ENCODE data around the gene CHMP4A.
"Not testable (repeated sequence)": the region's sequence is repeated elsewhere in the genome, so short reads cannot be mapped to it uniquely, and the experiment has no call there.

Gene CHMP4A

DNA sequence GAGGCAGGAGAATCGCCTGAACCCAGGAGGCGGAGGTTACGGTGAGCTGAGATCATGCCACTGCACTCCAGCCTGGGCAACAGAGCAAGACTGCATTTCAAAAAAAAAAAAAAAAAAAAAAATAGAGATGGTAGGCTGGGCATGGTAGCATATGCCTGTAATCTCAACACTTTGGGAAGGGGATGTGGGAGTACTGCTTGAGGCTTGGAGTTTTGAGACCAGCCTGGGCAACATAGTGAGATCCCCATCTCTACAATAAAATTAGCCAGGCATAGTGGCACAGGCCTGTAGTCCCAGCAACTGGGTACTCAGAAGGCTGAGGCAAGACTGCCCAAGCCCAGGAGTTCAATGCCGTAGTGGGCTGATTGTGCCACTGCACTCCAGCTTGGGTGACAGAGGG lies 9.7 kb upstream of the CHMP4A start:
- not testable (repeated sequence) for DNase-seq

DNA sequence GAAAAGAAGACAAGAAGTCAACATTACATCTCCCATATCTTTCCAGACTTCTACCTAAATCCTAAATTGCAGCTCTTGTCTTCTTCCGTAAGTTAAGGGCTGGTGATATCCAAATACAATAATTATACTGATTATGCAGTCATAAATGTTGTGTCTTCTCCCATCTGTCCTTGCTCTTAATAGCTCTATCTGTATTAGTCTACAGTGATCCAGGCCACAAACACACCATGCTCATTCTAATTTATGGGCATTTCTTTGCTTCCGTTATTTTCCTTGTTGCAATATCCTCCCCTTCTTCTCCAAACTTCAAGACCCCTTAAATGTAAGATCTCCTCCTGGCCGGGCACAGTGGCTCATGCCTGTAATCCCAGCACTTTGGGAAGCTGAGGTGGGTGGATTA lies 6.2 kb upstream of the CHMP4A start:
- DNase-seq: no peak

DNA sequence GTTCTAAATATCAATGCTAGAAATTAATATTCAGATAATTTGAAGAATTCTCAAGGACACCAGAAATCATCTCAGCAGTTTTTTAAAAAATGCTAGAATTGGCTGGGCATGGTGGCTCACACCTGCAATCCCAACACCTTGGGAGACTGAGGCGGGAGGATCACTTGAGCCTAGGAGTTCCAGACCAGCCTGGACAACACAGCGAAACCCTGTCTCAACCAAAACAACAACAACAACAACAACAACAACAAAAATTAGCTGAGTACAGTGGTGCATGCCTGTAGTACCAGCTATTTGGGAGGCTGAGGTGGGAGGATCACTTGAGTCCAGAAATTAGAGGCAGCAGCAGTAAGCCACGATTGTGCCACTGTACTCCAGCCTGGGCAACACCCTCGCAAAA lies 5.8 kb upstream of the CHMP4A start:
- no peak for DNase-seq

DNA sequence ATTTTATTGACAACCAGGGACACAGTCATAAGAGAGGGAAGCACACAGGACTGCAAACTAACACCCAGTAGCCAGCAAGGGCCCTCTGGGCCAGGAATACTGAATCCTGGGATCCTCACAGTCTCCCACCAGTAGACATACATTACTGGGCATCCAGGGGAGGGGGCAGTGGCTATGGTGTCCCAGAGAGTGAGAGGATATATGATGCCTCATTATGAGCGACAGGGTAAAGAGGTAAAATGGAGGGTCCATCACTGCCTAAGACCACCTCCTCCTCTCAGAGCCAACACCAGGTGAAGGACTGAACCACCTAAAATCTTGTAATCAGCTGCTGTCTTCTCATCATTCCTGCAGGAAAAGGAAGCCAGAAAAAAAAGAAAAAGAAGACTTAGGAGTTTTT lies 3.6 kb upstream of the CHMP4A start:
- not testable (repeated sequence) for DNase-seq

DNA sequence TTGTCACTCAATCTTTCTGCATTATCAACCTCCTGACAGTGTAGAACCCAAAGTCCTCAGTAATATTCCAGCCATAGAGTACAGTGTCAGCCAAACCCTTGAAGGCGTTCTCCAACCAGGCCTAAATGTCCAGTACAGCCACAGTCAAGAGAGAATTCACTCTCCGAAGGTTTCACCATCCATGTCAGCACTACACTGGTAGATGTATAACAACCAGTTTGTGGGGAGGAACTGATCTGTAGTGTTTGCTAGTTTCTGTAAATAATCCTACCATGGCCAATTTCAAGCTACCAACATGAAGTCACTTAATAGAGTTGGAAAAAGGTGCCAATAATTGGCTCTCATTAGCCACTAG lies 3.0 kb upstream of the CHMP4A start:
- DNase-seq: no peak

DNA sequence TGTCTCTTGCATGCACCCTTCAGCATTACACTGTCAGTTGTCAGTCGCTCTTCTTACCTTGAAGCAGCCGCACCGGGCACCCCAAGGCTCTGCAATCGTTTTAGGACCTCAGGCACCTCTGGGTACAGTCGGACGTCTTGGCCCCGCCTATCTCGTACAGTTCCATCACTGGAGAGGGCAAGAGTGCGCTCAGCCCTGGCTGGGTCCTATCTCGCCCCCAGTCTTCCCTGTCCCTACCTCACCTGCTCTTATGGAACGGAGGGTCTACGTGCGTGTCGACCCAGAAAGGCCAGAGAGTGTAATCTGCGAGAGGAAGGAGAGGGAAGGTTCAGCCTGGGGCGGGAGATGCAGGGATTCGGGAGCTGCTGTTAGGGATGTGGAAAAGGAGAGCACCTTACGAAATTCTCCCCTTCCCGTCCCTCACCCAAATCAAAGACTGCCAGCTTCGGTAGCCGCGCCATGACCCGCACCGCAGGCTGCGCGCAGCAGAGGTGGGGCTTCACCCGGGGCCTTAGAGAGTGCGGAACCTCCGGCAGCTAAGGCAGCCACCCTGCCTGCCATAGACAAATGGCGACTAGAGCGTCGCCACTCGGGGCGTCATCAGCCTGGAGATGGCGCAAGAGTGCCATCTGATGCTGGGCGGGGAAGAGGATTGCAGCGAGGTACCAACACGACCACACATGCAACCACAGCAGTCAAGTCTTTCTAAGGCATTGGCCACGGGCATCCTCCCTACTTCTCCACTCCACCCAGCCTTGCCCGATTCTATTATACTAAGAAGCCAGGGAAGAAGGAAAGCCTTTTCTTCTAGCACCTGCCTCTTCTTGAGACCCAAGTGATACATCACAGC lies 2.4 kb upstream of the CHMP4A start, which contains the start of gene MDP1:
Gene MDP1 (minus strand): TSS at position 572 of the 850 bp plus-strand sequence. CDS start 111 bp downstream, at position 461.
- DNase-seq: peak; percentile 88 to 91

DNA sequence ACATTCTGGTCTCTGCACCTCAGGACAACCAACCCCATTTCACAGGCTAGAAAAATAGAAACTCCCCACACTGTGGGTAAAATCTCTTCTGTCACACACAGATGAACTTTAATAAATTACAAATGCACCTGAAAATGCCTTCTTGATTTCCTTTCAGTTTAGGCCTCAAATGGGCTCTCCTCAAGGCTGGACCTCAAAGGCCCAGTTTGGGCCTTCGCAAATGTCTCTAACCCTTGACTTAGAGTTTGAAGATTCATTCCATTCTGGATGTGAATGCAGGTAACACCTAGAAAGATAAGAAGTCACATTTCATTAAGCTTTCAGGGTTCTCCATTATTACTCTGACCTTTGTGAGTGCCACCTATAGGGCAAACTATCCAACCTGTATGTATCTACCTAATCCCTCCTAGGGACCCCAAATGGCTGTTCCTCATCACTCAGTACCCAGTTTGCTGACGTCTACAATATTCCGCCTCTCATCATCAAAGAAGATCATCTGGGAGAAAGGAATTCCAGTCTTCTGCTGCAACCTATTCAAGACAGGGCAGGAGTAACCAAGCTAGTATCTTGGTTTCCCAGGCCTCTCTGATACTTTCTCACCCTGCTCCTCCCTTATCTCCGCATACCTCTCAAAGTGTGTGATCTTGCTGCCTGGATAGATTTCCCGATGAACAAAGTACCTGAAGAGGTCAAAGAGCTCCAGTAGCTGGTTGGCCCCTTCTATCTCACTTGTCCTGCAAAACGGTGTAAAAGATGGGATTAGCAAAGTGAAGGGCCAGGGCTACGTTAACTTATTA lies 776 bp upstream of the CHMP4A start:
- no peak for DNase-seq

DNA sequence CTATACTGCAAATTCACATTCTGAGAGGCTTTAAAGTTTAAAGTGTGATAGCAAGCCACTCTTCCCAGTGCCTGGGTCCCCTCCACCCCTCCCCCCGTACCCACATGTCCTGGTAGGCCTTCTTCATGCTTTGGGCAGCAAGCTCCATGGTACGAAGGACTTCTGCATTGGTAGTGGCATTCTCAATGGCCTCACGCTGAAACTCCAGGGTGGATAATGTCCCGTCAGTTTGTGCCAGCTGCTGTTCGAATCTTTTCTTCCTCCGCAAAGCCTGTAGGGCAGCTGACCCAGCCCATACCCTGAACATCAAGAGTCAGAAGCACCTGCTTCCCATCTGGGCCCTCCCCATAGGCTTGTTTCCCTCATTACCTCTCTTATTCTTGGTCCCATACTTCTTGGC lies 2.0 kb downstream of the CHMP4A start:
- DNase-seq: no peak

DNA sequence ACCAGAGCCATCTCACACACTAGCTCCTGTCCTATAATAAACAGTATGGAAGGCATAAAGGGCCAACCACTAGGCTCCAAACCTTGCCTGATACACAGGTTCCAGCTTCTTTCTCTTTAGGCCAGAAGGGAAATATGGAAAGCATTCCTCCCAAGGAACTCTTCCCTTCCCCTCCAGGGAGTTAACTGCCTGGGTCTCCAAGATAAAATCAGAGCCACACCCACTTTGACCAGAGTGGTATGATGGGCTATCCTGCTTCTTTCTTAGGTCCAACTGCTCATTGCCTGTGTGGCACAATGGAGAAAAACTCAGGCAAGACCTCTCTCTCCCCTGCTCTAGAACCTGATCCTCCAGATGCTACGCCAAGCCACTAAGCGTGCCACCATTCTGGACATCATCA lies 5.7 kb downstream of the CHMP4A start:
- no peak for DNase-seq

DNA sequence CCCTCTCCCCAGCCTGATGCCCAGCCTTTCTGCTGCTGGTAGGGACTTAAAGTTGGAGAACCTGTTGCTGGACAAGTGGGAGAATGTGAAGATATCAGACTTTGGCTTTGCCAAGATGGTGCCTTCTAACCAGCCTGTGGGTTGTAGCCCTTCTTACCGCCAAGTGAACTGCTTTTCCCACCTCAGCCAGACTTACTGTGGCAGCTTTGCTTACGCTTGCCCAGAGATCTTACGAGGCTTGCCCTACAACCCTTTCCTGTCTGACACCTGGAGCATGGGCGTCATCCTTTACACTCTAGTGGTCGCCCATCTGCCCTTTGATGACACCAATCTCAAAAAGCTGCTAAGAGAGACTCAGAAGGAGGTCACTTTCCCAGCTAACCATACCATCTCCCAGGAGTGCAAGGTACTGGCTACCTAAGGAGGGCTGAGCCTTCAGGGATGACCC lies 6.2 kb downstream of the CHMP4A start:
- no peak for DNase-seq

DNA sequence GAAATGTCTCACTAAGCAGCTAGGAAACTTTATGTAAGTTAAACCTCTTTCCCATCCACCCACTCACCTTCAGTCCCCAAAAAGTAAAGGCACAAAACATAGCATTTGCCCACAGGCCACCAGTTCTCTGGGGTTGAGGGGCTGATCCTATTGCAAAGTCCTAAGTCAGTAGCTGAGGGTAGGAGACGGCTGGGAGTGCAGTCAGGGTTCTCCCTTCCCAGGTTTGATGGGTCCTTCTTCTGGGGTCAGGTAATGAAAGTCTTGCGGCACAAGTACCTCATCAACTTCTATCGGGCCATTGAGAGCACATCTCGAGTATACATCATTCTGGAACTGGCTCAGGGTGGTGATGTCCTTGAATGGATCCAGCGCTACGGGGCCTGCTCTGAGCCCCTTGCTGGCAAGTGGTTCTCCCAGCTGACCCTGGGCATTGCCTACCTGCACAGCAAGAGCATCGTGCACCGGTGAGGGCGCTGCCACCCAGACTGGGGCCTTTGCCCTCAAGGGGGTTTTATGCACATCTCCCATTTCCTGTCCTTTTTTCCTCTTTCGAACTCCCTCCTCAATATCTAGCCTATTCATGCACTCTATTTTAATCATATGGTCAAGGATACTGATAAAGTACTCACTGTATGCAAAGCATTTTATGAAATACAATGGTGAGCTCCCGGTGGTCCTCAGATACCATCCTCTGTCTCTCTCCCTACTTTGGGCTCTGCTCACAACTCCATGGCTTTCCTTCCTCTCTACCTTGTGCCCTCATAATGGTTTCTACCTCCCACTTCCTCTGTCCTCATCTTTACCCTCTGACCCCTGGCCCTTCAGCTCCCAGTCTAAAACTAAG lies 6.8 kb downstream of the CHMP4A start:
- no peak for DNase-seq

DNA sequence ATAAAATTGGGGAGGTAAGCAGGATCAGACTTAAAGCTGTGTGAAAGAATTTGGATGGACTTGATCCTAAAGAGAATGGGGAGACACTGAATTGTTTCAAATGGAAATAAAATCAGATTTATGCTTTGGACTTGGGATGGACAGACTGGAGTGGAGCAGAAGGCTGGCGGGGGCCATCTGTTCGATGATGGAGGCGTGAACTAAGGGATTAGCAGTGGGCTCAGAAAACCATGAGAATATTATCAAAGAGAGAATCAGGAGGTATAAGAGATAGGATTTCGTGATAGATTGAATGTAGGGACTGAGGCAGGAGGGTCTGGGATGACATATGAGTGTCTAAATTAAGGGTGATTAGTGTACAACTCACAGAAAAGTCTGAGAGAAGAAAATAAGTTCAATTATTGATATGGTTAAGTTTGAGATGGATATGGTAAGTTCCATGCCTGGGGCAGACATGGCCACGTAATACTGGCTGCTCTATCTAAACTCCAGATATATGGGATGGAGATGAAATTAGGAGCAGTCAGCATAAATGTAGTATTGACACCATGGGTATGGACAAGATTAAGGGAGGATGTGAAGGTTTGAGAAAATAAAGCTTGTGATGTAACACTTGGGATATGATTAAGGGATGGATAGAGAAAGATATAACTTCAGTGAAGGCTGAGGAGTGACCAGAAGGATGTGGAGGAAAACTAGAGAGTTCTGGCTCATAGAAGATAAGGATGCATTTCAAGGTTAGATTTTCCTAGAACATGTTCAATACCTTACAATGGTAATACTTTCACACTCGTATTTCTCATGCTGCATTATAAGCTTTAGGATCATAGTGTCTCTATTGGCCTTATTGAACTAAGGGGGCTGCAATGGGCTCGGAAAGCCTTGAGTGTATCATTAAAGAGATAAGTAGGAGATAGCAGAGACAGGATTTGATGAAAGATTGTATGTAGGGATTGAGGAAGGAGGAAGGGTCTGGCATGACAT lies 8.8 kb downstream of the CHMP4A start:
- DNase-seq: no peak

DNA sequence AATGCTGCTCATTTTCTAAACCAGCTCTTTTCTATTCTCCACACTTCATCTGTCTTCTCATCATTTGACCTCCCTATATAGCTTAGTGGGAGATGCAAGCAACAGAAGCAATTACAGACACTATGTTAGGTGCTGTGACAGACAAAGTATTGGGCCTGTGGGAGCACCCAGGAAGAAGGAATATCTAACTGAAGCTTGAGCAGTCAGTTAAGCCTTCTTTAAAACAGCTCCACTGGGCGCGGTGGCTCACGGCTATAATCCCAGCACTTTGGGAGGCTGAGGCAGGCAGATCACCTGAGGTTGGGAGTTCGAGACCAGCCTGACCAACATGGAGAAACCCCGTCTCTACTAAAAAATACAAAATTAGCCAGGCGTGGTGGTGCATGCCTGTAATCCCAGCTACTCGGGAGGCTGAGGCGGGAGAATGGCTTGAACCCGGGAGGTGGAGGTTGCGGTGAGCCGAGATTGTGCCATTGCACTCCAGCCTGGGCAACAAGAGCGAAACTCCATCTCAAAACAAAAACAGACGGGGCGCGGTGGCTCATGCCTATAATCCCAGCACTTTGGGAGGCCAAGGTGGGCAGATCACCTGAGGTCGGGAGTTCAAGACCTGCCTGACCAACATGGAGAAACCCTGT lies 9.9 kb downstream of the CHMP4A start:
- DNase-seq: not testable (repeated sequence)

DNA sequence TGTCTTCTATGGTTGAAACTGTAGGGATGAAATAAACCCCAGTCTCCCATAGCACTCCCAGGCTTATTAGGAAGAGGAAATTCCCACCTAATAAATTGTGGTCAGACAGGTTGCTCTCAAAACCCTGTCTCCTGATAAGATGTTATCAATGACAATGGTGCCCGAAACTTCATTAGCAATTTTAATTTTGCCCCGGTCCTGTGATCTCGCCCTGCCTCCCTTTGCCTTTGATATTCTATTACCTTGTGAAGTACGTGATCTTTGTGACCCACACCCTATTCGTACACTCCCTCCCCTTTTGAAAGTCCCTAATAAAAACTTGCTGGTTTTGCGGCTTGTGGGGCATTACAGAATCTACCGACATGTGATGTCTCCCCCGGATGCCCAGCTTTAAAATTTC lies 10.8 kb downstream of the CHMP4A start:
- not testable (repeated sequence) for DNase-seq

DNA sequence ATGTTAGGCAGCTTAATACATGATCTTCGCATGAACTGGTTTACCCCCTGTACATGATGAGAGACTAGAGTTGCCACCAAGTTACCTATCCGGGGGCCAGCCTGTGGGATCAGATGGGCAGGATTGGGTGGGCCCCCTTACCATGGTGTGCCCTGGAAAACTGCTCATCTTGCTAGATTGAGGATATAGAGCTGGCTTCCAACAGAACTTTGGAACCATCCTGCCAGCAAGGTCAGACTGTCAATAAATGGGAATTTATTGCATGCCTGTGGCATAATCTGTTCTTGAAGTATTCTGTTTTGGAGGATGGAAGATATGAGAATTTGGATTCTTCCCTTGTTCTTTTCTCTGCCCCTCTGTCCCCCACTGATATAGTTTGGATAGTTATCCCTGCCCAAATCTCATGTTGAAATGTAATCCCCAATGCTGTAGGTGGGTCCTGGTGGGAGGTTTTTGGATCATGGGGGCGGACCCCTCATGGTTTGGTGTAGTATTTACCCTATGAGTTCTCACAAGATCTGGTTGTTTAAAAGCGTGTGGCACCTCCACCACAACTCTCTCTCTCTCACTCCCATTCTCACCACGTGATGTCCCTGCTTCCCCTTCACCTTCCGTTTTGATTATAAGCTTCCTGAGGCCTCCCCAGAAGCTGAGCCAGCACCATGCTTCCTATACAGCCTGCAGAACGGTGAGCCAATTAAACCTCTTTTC lies 14.3 kb downstream of the CHMP4A start:
- no peak for DNase-seq

DNA sequence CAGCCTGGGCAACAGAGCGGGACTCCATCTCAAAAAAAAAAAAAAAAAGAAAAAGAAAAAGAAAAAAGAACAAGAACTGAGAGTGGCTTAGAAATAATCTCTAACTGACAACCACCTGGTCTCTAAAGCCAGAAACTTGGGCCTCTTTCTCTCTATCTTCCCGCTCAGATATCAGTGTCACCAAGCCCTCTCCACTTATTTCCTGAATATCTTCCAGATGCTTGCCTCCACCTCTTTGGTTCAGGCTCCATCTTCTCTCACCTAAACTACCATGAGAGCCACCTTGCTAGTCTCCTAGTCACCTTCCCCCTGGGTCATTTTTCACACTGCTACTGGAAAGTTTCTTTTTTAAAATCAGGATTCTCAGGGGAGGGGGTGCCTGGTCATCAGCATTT lies 16.2 kb downstream of the CHMP4A start:
- DNase-seq: no peak

DNA sequence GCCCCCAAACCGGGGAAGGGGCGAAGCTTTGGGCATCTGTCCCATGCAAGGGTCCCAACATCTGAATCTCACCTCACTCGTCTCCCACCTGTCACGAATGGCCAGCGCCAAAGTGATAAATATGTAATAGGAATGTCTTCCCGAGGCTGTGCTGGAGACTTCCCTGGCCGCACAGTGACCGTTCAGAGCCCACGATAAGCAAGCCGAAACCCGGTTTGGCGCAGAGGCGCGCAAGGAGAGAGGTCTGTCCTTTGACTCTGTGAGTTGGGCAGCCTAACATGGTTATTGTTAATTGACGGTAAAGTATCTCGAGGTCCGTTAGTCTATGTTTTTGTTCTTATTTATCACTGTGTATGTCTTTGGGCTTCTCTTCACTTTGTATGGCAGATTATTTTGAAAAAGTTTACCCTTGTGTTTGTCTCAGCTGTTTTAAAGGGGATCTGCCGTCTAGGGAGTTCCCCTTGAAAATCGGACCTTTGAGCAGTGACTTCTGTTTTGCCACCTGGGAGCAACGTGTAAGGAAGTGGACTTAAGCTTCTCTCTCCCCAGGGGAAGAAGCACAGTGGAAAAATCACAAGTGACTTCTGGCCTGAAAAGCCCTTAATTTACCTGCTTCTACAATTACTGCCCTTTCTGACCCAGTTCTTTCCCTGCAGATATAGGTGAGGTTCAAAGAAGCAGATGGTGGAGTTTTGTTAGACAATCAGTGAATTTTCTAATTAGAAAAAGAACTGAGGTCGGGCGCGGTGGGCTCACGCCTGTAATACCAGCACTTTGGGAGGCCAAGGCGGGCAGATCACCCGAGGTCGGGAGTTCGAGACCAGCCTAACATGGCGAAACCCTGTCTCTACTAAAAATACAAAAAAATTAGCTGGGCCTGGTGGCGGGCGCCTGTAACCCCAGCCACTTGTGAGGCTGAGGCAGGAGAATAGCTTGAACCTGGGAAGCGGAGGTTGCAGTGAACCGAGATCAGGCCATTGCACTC lies 16.9 kb downstream of the CHMP4A start:
- DNase-seq: peak; percentile 12 to 25

DNA sequence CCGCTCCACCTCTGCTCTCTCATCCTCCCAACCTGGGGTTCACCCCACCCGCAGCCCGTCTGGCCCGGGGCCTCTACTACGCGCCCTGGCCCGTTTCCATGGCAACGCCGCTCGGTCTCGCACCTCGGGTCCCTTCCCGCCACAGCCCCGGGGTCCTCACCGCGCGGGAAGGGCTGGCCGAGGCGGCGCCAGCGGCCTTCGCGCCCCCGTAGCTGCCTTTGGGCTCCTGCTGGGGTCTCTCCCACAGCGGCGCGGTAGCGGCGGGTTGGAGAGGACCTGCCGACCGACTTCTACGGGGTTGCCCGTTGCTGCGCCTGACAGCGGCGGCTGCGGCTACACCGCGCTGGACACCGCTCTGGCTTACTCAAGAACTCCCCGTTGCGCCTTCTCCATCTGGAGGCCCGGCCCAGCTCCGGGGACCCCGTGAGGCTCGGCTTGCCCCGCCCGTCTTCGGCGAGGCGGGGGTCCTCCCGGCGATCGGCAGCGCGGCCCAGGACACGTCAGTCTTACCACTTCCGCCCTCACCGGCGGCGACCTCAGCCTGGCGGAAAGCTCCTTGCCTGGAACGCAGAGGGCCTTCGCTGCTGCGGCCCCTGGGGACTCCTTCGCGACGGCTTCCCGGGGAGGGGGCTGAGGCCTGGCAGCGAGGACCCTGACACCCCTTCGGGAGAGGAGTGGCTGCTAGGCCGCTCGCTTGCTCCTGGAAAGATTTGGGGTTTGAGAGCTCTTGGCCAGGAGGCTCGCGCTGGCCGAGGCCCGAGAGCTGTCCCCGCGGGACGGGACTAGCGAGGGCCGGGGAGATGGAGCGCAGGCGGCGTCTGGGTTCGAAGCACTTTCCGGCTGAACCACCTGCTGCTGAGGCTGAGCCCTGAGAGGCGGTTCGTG lies 17.9 kb downstream of the CHMP4A start, which contains the start of gene TM9SF1:
Gene TM9SF1 (minus strand): TSS at position 256 of the 885 bp plus-strand sequence. CDS start 422 bp downstream, outside the sequence.
- DNase-seq: peak; percentile 82 to 88

Data from SHP77 (cell line).